Measurements from ENCODE around the gene ARHGEF28. TPM values are rescaled to one million over a fixed set of nuclear protein-coding genes. Genes with fewer than 3 reads are reported as not detected.

The ARHGEF28 gene
- total RNA-seq, 1 experiment from 2014 or later, result 6.1 TPM

DNA sequence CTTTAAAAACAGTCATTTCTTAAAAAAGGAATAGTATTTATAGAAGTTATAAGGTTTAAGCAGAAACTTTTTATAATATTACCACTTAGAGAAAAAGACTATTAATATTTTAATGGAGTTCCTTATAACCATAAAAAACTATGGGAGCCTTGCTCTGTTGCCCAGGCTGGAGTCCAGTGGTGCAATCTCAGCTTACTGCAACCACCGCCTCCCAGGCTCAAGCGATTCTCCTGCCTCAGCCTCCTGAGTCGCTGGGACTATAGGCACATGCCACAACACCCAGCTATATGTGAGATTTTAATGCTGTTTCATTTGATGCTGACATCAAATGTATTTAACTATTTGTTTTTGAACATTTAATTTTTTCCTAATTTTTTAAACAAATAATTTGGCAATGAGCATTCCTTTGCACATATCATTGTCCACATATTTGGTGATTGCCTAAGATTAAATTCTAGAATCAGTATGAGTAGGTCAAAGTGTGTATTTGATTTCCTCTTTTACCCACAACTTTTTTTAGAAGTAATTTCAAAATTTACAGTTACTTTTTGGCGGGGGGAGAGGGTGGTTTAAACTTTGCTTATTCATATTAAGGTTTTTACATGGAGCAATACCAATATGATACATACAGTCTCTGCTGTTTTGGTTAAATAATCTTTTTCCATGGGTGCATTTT, 235.5 kb downstream of the ARHGEF28 start:
- H4K20me1 ChIP-seq (ENCODE audit: insufficient read depth), result no peaks in the 10 kb centered on the region
- no TSS peak for BruUV-seq (replicated peaks)
- no peak overlapping the region for H2AFZ ChIP-seq (ENCODE audit: low read depth, low read length, poor library complexity, severe bottlenecking)
- no peaks in the 10 kb centered on the region for H3K79me2 ChIP-seq (ENCODE audit: insufficient read depth, low read length)
- H3K27ac ChIP-seq (ENCODE audit: low read depth, low read length), result no peak overlapping the region
- intact Hi-C loops (cut with micrococcal nuclease), result no loop called here
- POLR2A ChIA-PET, result no interaction called here
- H3K9ac ChIP-seq (ENCODE audit: low read length), result no peak overlapping the region
- CTCF ChIA-PET, result no interaction called here
- H3K4me3 ChIP-seq (replicated peaks in 1 of 2; ENCODE audit: low read depth in 1 of 2, low read length in 2 of 2), result no peak overlapping the region
- TF ChIP-seq EGR1 (IDR thresholded peaks at IDR 0.05; ENCODE audit: low read depth) (no peak), CBX3 (IDR thresholded peaks at IDR 0.05; ENCODE audit: low read depth) (no peak), JUND (IDR thresholded peaks at IDR 0.05) (no peak), SP1 (IDR thresholded peaks at IDR 0.05; ENCODE audit: low read depth) (no peak), EZH2 (IDR thresholded peaks at IDR 0.05) (no peak), FOSL1 (IDR thresholded peaks at IDR 0.05; ENCODE audit: low read depth) (no peak), EZH2phosphoT487 (IDR thresholded peaks at IDR 0.05; ENCODE audit: borderline replicate concordance) (no peak)
- TF ChIP-seq, protein P1, sequence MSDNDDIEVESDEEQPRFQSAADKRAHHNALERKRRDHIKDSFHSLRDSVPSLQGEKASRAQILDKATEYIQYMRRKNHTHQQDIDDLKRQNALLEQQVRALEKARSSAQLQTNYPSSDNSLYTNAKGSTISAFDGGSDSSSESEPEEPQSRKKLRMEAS (IDR thresholded peaks at IDR 0.05), result no peak
- TF ChIP-seq, protein P2, sequence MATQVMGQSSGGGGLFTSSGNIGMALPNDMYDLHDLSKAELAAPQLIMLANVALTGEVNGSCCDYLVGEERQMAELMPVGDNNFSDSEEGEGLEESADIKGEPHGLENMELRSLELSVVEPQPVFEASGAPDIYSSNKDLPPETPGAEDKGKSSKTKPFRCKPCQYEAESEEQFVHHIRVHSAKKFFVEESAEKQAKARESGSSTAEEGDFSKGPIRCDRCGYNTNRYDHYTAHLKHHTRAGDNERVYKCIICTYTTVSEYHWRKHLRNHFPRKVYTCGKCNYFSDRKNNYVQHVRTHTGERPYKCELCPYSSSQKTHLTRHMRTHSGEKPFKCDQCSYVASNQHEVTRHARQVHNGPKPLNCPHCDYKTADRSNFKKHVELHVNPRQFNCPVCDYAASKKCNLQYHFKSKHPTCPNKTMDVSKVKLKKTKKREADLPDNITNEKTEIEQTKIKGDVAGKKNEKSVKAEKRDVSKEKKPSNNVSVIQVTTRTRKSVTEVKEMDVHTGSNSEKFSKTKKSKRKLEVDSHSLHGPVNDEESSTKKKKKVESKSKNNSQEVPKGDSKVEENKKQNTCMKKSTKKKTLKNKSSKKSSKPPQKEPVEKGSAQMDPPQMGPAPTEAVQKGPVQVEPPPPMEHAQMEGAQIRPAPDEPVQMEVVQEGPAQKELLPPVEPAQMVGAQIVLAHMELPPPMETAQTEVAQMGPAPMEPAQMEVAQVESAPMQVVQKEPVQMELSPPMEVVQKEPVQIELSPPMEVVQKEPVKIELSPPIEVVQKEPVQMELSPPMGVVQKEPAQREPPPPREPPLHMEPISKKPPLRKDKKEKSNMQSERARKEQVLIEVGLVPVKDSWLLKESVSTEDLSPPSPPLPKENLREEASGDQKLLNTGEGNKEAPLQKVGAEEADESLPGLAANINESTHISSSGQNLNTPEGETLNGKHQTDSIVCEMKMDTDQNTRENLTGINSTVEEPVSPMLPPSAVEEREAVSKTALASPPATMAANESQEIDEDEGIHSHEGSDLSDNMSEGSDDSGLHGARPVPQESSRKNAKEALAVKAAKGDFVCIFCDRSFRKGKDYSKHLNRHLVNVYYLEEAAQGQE (IDR thresholded peaks at IDR 0.05; ENCODE audit: low read depth), result no peak
- TF ChIP-seq, protein P3, sequence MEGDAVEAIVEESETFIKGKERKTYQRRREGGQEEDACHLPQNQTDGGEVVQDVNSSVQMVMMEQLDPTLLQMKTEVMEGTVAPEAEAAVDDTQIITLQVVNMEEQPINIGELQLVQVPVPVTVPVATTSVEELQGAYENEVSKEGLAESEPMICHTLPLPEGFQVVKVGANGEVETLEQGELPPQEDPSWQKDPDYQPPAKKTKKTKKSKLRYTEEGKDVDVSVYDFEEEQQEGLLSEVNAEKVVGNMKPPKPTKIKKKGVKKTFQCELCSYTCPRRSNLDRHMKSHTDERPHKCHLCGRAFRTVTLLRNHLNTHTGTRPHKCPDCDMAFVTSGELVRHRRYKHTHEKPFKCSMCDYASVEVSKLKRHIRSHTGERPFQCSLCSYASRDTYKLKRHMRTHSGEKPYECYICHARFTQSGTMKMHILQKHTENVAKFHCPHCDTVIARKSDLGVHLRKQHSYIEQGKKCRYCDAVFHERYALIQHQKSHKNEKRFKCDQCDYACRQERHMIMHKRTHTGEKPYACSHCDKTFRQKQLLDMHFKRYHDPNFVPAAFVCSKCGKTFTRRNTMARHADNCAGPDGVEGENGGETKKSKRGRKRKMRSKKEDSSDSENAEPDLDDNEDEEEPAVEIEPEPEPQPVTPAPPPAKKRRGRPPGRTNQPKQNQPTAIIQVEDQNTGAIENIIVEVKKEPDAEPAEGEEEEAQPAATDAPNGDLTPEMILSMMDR (IDR thresholded peaks at IDR 0.05 in 2 of 3, conservative IDR thresholded peaks at IDR 0.05 in 1 of 3; ENCODE audit: borderline replicate concordance in 1 of 3, insufficient read depth in 1 of 3, low read depth in 2 of 3, low read length in 2 of 3), result no peak
- no peaks in the 10 kb centered on the region for H3K9me3 ChIP-seq (ENCODE audit: control insufficient read depth in 1 of 2, insufficient read depth in 1 of 2, low read depth in 1 of 2, low read length in 2 of 2)
- DNase-seq (ENCODE audit: low read depth, low spot score) (no peak), ATAC-seq (no peak)
- no peaks in the 10 kb centered on the region for H3K36me3 ChIP-seq (ENCODE audit: control insufficient read depth in 1 of 2, insufficient read depth in 2 of 2, low read length in 2 of 2)
- RAD21 ChIA-PET (ENCODE audit: low non-redundant PET in 1 of 2, low total read pairs in 2 of 2, uncharacterized antibody in 2 of 2, unreplicated experiment in 2 of 2), result no interaction called here
- no peaks in the 10 kb centered on the region for H3K4me1 ChIP-seq (ENCODE audit: control insufficient read depth in 1 of 2, insufficient read depth in 2 of 2, low read length in 2 of 2)
- H3K4me2 ChIP-seq (ENCODE audit: low read length), result no peak overlapping the region
- no peaks in the 10 kb centered on the region for H3K9me2 ChIP-seq (ENCODE audit: insufficient read depth)
- no peaks in the 10 kb centered on the region for H3K27me3 ChIP-seq (ENCODE audit: insufficient read depth, low read length)
